Subcutaneous abdominal adipose tissue (tissue), 5 donors: Measurements from ENCODE around the gene ESYT2.

Source experiments
- H3K27ac ChIP-seq: one replicate; pipeline ENCODE4 v1.7.0; 2013; ENCODE audit warnings: low read depth, mild to moderate bottlenecking, inconsistent platforms, low read length, moderate library complexity
- H3K27me3 ChIP-seq, 5 donors: one replicate each; pipeline ENCODE4 v1.7.0; 2013; ENCODE audit warnings: low read length in 5 of 5, inconsistent platforms in 1 of 5; ENCODE audit not compliant: control insufficient read depth in 5 of 5, insufficient read depth in 4 of 5
- H3K36me3 ChIP-seq, 5 donors: one replicate each; pipeline ENCODE4 v1.7.0; 2013; ENCODE audit warnings: low read length in 5 of 5; ENCODE audit not compliant: control insufficient read depth in 5 of 5, insufficient read depth in 5 of 5
- H3K4me1 ChIP-seq, 5 donors: one replicate each; pipeline ENCODE4 v1.7.0; 2013; ENCODE audit warnings: low read length in 5 of 5, mild to moderate bottlenecking in 3 of 5, moderate library complexity in 1 of 5; ENCODE audit not compliant: control insufficient read depth in 5 of 5, insufficient read depth in 5 of 5
- H3K4me3 ChIP-seq, 5 donors: one replicate each; pipeline ENCODE4 v1.7.0; 2013; ENCODE audit warnings: low read length in 5 of 5, low read depth in 1 of 5
- H3K9ac ChIP-seq, 5 donors: one replicate each; pipeline ENCODE4 v1.7.0; 2013; ENCODE audit warnings: low read length in 5 of 5, mild to moderate bottlenecking in 4 of 5, moderate library complexity in 3 of 5
- H3K9me3 ChIP-seq, 5 donors: one replicate each; pipeline ENCODE4 v1.7.0; 2013; ENCODE audit warnings: low read length in 5 of 5; ENCODE audit not compliant: control insufficient read depth in 5 of 5
- donor health status: healthy.
- donor health status: healthy.
- donor health status: healthy.
- donor health status: healthy.
- donor health status: healthy.

ESYT2 gene

DNA sequence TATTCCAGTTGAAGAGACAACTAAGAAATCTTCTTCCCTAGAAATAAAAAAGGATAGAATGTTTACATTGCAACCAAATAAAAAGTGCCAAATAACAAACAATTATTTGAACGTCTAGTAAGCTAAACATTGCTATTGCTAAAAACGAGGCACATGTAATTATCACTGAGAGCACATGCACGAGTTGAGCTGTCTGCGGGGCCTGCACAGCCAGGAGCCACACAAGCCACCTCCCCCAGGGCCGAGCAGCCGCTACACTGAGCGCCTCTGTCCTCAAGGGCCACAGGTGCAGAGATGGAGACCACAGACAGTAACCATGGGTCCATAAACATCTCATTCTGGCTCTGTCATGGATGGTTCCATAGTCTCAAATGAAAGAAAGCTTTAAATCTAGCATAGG, 141.9 kb downstream of the ESYT2 start:
- H3K9ac ChIP-seq = no peak overlapping the region
- peaks cover 3 to 19% (median 14%) of the 10 kb centered on the region in 5 donors for H3K36me3 ChIP-seq
- no peak overlapping the region for H3K4me3 ChIP-seq
- H3K27me3 ChIP-seq = no peaks in the 10 kb centered on the region
- no peaks in the 10 kb centered on the region for H3K9me3 ChIP-seq
- H3K4me1 ChIP-seq = peaks cover 0 to 3% (median 0%) of the 10 kb centered on the region in 5 donors
- H3K27ac ChIP-seq = no peak overlapping the region

DNA sequence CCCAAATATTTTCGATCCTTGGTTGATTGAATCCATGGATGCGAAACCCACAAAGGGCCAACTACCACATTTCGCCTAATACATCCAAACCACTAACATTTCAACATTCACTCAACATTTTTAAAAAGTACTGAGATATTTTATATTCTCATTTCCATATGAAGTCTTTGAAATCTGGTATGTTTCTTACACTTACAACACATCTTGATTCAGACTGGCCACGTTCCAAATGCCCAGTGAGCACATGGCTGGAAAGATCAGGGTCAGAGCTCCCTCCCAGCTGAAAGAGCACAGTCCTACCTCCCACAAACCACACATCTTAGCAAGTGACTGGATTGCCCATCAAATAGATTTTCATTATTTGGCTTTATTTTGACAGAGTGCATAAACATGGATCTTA, 143.6 kb downstream of the ESYT2 start:
- no peaks in the 10 kb centered on the region for H3K9me3 ChIP-seq
- H3K9ac ChIP-seq = no peak overlapping the region
- H3K27ac ChIP-seq = no peak overlapping the region
- H3K4me3 ChIP-seq = no peak overlapping the region
- no peaks in the 10 kb centered on the region for H3K27me3 ChIP-seq
- H3K4me1 ChIP-seq = peaks cover 0 to 3% (median 0%) of the 10 kb centered on the region in 5 donors
- peaks cover 3 to 17% (median 14%) of the 10 kb centered on the region in 5 donors for H3K36me3 ChIP-seq

DNA sequence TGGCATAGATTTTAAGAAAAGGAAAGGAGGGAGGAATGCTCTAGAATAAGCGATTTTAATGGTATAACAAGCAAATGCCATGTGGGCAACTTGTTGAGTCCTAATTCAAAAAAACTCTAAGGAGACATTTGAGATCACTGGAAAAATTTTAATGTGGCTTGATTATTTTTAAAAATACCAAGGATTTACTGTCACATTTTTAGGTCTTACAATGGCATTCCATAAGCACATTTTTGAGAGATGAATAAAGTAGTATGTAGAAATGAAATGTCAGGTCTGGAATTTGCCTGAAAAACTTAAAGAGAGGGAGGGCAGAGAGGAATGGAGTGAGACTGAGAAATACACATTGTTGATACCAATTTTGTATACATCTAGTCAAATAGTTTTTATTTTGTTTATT, 145.0 kb downstream of the ESYT2 start:
- no peaks in the 10 kb centered on the region for H3K27me3 ChIP-seq
- no peaks in the 10 kb centered on the region for H3K9me3 ChIP-seq
- H3K36me3 ChIP-seq = peaks cover 4 to 23% (median 15%) of the 10 kb centered on the region in 5 donors
- H3K9ac ChIP-seq = no peak overlapping the region
- peaks cover 0 to 3% (median 0%) of the 10 kb centered on the region in 5 donors for H3K4me1 ChIP-seq
- H3K4me3 ChIP-seq = no peak overlapping the region
- H3K27ac ChIP-seq = no peak overlapping the region

DNA sequence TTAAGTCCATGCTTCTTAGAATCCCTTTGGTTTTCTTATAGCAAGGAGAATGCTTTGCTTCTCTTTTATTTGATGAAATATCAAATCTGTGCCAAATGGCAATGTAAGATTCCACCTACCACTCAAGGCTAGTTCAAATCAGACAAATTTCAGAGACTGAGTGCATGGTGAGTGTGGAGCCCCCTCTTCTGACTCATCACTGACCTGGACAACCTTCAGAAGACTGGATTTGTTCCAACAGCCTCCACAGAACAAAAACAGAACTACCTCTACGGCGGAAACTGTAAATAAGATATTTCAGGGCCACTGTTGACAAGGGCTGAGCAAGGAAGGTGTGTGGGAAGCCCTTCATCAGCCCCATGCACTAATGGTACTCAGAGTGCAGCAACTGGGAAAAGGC, 145.8 kb downstream of the ESYT2 start:
- Histone ChIP-seq H3K9me3 (no peaks in the 10 kb centered on the region), H3K27me3 (no peaks in the 10 kb centered on the region), H3K27ac (no peak overlapping the region), H3K4me1 (peaks cover 0 to 3% (median 0%) of the 10 kb centered on the region in 5 donors), H3K4me3 (no peak overlapping the region), H3K9ac (no peak overlapping the region), H3K36me3 (peaks cover 8 to 27% (median 14%) of the 10 kb centered on the region in 5 donors)

DNA sequence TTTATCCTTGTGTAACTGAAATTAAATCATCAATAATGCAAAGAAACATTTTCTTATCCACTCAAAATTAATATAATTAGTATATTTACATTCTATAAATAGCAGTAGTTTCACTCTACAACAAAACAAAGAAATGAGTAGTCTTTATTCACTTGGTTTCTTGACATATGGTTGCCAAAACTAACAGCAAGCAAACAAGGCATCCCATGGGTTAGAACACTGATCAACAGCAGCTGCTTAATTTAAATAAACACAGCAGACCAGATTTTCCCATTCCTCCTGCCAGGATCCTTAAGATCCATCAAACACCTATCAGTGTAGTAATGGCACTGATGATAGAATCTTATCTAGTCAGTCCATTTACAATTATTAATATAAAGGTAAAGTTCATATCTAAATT, 146.9 kb downstream of the ESYT2 start:
- Histone ChIP-seq H3K9ac (no peak overlapping the region), H3K4me3 (no peak overlapping the region), H3K4me1 (no peaks in the 10 kb centered on the region), H3K27me3 (no peaks in the 10 kb centered on the region), H3K9me3 (no peaks in the 10 kb centered on the region), H3K27ac (no peak overlapping the region), H3K36me3 (peaks cover 8 to 25% (median 15%) of the 10 kb centered on the region in 5 donors)
